HCEC 1CT (cell line): Measurements from ENCODE around the gene TNIK.

Source experiments
- DNase-seq: peaks from one replicate; pipeline ENCODE4 v3.0.0-alpha.2; 2017

The TNIK gene

DNA sequence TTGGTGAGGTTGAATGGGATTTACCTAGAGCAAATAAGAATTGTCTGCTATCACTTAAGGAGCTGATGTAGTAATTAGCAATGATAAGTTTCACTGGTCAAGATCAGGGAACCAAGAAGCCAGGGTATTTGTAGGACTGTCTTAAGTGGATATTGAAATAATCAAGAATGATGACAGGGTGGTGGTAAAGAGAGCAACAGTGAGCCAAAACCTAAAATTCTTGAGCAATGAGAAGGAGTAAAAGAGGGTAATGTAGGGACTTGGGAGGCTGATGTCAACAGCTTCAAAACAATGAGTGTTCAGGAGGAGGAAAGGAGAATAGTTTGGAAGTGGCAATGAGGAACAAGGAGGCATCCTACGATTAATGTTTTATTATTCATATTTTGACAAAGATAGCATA, 402.1 kb downstream of the TNIK start:
- peak; percentile 62 for DNase-seq

DNA sequence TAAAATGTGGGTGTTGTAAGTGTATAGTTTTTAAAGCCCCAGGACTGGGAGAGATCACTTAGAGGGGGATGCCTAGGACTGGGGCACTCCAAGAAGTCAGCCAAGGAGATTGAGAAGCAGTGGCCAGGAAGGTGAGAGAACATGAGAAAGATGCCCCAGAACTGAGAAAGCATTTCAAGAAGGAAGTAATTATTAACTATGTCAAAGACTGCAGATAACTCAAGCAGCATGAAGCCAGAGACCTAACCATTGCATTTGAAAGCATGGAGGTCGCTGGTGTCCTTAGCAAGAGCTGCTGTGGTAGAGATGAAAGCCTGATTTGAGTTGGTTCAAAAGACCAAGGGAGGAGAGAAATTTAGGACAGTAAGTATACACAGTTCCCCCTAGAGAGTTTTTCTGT, 403.1 kb downstream of the TNIK start:
- no peak for DNase-seq

DNA sequence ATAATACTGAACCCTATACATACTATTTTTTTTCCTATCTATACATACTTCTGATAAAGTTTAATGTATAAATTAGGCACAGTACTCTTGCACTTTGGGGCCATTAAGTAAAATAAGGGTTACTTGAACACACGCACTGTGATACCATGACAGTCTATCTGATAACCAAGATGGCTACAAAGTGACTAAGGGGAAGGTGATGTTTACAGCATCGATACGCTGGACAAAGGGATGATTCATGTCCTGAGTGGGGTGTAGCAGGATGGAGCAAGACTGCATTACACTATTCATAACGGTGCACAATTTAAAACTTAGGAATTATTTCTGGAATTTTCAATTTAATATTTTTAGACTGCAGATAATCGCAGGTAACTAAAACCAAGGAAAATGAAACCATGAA, 403.7 kb downstream of the TNIK start:
- DNase-seq: peak; percentile 81

DNA sequence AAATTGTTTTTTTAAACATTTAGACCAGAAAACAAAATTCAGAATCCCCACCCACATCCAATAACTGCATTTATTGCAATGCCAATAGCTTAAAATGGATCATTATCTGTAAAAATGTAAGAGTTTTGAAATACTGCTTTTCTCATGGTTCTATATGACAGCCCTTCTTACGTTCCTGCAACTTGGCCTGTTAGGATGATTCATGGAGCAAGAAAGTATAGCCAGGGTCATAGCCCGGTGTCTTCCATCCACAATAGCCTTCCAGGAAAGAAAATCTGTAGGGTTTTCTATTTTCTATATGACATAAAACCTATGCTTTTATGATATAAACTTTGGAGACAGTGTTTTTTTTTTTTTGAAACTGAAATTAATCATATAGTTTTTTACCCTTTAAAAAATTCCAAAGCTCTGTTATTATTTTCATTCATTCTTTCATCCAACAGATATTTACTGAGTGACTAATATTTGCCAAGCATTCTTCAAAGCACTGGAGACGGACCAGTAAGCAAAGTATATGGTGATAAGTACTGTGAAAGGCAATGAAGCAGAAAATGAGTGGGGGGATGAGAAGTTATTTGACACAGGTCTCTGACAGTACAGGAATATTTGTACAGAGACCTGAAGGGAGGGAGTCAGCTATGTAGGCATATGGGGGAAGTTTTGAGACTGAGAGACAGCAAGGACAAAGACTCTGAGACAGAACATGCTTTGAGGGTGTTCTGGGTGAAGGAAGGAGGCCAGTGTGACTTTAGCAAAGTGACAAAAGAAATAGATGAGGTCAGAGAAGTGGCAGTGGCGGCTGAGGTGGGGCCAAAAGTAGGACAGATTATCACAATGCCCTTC, 404.6 kb downstream of the TNIK start:
- peak; percentile 66 for DNase-seq

DNA sequence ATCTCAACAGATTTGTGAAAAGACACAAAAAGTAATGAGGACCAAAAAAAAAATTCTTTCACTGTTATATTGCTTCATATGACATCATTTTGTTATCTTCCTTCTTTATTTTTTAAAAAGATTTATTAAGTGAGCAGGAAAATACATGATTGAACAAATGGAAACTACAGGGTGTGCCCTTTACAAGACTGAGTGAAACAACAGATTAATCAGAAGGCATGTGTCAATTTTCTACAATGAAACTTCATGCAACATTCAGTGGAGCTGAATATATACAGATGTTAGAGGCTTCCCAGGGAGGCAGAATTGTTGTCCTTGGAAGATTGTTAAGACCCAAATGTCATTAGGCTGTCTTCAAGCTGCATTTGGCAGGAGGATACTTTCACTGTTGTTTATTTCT, 405.3 kb downstream of the TNIK start:
- DNase-seq: no peak

DNA sequence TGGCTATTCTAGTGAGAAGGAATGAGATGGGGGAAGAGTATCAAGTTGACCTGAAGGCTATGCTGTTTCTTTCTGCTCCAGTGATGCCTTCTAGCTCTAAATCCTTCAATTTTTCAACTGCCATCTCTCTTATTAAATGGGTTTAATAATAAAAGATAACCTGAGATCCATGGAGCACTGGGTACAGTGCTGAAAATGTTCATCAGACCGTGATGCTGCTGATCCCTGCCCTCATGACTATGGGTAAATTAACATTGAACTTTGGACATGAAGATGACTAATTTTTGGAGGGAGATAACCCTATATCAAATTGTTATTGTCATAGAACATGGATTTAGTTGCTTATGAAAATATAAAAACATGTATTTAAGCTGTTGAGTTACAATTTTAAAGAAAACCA, 406.0 kb downstream of the TNIK start:
- DNase-seq: no peak

DNA sequence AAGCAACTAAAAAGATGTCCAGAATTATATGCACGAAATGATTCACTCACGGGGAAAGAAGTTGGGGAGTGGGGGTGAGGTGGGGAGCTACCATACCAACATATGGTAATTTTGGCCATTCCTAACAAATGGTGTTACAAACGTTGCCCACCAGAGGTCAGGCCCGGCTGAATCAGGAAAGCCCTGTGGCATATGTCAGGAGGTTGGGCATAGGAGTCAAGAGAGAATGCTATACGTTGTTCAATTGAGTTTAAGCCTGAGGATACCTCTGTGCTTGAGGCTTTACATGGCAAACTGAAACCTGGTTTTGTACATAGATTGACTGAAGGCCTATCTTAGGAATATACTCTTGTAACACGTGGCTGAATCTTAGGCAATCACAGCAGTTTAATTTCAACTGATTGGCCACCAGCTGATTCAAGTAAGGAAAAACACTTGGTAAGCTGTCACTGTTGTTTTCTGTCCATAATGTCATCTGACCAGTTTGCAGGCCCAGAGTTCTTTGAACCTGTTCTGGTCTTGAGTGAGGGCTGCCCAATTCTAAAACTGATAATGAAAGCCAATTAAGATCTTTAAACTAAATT, 410.3 kb downstream of the TNIK start:
- DNase-seq: peak; percentile 72

DNA sequence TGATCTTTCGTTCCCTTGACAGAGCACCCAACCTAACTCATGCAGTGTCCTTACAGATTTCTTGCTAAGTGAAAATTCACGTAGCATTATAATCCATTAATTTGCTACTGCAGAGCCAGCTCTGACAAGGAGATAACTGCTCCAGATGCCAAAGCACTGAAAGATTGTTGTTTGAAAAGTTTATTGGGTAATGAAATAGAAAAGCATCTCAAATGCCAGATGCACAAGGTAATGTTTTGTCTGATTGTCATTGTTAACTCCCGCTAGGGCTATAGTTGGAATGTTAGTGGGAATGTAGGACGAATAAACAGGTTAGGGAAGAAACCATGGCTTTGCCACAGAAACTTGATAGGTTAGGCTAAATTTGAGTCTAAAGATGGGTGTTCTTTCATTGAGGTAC, 413.4 kb downstream of the TNIK start:
- DNase-seq: no peak

DNA sequence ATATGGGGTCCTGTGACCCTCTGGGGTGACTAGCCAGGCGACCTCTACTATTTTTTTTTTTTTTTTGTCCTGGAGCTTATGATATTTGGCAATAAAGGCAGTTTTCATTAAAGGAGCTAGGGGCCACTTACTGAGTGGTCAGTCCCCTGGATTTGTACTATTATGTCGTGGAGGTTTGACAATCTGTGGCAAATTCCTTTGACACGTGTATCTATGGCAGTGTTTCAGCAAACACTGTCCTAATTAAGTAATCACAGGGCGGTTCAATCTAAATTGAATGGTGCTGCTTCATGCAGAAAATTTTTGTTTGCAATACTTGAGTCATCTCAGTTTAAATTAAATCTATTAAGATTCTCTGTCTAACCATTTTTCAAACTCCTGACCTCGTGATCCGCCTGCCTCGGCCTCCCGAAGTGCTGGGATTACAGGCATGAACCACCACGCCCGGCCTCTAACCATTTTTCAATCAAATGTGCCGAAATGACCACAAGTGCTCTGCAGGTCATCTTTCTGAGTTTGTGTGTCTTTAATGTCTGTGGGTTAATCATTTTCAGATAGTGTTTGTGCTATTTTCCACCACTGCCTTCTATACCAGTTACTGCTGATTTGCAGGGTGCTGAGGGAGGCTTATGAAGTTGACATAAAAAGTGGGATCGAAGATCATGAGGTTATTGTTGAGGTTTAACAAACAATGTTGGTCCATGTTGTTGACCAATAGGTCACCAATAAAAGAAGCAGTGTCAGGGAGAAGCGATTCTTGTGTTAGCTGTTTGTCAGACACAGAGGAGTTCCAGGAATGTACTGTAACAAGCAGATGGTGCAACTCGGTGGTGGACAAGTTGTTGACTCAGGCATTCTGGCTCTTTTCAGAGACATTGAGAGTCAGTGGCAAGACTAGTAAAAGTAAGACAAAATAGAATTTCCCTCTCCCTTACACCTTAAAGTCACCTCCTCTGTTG, 415.1 kb downstream of the TNIK start:
- DNase-seq: peak; percentile 87

DNA sequence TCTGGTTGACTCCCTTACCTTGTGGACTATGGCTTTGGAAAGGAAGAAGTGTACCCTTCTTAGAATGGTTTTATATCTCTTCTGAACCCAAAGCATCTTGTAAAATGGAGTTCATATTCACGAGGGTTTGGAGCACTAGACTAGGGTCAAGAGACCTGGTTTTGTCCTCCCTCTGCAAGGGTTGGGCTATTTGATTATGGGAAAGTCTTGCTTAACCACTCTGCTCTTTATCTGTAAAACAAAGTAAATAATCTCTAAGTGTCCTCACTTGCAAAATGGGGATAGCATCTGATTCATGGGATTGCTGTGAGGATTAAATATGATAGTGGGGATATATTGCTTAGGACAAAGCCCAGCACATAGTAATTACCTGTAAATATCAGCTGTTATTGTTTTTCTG, 415.8 kb downstream of the TNIK start:
- DNase-seq: no peak

DNA sequence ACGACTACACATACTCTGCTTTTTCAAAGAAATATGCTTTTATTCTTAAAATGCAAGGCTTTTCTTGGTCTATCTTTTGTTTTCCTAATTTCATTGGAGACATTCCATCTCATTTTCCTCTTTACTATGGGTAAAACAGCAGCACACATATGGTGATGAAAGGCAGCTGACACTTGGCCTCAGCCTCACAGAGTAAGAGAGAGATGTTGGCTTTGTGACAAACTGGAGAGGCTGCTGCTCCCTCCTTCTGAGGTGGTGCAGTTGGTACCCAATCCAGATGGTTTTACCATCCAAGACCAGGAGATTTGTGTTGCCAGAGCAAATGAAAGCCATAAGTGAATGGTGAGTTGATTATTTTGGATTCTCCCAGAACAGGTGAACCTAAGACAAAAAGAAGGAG, 420.5 kb downstream of the TNIK start:
- no peak for DNase-seq

DNA sequence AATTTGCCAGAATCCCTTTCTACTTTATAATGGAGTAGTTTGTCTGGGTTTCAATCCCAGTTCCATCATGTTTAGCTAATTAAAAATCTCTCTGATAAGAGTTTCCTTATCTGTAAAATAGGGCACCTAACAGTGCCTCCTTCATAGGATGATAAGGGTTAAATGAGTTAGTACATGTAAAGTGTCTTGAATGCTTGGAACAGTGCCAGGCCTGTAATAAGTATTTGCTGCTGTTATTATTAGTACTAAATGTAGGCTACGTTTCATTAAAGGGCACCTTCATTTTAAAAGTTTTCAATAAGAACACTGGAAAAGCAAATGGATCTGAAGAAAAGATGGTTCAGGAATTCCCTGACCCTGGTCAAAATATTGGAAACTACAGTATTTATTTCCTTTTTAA, 421.9 kb downstream of the TNIK start:
- no peak for DNase-seq

DNA sequence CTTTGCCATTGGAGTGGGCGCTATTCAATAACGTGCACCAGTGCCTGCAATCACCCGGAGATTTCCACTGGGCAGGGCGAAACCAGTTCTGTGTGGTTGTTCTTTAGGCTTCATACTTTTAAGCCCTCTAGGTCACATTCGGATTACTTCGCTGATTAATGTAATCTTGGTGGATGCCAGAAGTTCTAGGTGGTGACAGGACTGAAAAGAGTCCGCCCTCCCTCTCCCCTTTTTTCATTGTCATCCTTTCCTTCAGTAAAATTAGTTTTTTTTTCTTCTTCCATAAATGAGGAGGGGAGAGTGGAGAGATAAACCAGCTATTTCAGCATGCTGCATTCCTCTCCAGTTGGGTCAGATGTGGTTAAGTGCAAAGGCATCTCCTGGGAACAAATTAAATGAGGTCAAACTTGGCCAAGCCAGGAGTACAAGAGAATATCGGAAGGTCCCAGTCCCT, 431.4 kb downstream of the TNIK start:
- peak; percentile 90 for DNase-seq

DNA sequence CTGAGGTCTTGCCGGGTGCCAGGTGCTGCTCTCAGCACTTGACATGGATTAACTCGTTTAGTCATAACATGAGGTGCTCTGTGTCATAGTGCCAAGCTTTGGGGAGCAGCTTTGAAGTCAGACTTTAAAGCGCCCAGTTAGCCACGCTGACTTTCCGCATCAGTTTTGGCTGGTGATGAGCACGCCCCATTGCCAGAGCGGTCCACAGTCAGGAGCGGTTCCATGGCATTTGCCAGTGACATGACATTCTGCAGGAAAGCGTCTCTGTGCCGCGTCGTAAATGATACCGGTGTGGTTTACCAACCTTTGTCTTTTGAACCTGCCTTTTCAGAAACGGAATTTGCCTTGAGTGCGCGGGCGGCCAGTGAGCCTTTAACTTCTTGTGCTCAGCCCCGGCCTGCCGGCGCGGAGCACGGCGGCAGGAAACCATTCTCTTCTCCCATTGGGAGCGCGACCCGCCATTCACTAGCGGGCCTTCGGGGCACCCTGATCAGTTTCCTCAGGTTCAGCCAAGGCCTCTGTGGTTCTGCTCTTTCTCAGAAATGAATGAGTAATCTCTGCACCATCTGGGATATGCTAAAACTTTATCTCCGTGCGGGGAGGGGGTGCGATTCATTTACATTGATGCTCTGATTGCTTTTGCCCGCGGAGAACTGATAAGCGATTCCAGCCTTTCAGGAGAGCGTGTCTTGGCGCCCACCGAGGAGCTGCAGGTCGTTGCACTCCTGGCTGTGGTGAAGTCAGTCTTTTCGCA, 432.0 kb downstream of the TNIK start:
- DNase-seq: peak; percentile 77

DNA sequence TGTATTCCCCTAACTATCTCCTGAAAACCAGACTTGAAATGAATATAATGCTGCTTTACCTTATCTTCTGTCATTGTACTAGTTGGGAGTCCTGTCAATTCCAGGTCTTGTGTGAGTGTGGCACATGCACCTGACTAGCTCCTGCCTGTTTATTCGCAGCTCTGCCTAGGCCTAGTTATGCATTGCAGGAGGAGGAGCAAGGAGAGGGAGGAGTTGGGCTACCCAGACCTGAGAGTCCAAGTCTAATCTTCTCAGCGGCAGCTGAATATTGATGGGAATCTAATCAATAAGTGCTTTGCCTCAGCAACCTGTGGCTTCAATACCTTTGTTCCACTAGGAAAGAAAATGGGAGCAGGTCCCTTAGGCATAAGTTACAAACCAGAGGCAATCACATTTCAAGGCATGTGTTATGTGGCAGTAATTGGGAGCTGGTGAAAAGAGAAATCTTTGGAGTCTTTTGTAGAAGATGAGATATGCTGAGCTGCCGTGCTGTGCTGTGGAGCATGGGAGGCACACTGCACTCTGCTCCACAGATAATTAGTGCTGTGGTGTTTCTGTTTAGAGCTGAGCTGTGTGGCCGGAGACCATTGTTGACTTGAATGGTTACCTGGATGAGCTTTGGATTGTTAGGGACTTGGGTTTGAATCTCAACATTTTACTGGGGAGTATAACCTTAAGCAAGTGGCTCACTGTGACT, 433.5 kb downstream of the TNIK start, which contains the start of gene SLC2A2:
Gene SLC2A2, minus strand, starts transcription at position 124 of the 697 bp plus-strand sequence. Its CDS starts 50 bp downstream, at position 74.
- DNase-seq: no peak

DNA sequence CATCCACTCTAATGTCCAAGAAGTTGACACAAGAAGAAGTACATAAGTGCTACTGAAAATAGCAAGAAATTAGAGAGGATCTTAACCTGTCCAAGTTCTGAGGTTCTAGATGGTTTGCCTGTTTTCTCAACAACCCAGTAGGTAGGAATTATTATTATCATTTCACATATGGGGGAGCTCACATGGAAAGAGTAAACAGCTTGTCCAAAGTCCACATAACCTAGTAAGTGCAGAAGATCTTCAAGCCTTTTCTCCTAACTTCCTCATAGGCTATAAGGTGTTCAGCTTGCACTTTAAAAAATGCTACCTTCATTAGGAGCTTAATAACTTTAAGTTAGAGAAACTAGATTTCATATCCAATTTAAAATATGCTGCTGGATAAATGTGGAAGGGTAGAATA, 436.6 kb downstream of the TNIK start:
- no peak for DNase-seq

DNA sequence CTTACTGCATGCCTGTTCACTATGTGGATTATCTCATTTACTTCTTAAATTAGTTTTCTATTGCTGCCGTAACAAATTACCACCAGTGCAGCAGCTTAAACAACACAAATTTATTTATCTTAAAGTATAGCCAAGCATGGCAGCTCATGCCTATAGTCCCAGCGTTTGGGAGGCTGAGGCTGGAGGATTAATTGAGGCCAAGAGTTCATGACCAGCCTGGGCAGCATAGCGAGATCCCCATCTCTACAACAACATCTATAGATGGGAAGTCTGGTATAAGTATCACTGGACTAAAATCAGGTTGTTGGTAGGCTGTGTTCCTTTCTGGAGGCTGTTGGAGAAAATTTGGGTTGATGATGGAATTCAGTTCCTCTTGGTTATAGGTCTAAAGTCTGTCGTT, 438.8 kb downstream of the TNIK start:
- DNase-seq: no peak

DNA sequence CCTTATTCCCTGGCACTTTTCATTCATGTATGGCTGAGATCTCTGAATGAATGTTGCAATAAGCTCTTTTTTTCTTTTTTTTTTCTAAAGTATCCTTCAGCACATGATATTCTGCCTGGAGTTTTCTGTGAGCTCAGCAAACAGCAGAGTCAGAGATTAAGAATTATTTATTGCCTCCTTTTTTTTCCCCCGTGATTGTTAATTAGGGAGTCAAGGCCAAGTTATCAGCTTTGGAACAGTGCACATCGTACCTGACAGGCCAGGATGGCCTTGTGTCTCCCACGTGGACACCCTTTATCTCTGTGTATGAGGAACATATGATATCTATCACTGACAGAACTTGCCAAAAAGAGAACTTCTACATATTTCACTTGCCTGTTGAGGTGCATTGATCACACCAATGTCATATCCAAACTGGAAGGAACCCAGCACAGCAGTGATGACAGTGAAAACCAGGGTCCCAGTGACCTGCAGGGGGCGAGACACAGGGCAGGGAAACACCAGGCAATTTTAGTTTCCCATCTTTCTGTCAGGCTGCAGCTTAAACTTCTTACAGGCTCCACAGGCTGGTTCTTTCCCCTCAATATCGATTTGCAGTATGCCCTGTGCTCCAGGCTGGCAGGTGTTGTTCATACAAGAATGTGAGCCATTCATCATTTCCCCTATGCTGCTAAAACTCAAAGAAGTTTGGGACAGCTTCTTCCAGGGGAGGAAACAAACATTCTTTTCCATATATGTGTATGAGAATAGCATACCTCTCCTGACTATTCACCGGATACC, 441.9 kb downstream of the TNIK start:
- peak; percentile 27 for DNase-seq

DNA sequence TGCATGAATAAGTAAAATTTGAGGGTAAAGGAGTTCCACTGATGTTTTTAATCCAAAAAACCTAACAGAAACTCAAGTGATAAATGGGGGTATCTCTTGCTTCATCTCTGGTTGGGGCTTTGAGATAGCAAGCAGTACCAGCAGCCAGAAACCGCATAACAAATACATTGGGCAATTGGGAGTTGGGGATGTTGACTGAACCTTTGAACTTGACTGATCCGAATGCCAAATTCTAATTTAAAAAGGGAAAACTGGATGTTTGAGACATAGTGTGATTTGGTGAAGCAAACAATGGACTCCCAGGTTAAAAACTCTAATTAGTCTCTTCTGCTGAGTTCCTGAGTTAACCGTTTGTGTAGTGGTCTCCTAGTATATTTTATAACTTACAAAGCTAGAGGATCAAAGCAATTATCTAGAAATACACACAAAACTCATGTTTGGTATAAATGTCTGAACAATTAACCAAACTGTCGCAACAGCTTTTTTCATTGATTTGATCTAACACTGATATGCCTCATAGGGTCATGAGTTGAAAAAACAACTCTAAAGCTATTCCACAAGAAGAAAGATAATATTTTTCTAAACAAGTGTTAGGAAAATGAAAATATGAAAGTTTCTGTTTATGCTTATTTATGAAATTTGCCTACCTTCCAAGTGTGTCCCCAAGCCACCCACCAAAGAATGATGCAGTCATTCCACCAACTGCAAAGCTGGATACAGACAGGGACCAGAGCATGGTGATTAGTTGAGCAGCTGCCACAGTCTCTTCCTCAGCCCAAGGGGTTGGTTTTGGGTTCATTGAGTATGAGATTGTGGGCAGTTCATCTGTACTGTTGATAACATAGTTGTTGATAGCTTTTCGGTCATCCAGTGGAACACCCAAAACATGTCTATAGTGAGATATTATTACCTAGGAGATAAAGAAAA, 446.1 kb downstream of the TNIK start:
- no peak for DNase-seq

DNA sequence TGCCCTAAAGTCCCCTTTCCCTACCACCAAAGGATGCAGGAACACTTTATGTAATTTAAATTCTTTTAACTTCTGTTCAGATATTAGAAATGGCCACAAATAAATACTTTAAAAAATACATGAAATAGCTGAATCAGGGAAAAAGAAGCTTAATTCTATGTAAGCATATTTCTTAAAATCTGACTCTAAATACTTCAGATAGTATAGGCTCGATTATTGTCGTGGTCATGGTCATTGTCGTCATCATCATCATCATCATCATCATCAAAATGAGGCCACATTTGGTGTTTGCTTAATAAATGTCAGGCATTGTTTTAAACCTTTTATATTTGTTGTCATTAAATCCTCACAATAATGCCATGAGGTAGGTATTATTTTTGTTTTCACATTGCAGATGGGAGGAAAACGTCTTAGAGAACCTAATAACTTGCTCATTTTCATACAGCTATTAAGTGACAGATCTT, 448.3 kb downstream of the TNIK start:
- DNase-seq: no peak
